Stimulated activated naive CD8-positive, alpha-beta T cell treated with anti-CD3 and anti-CD28 coated beads, Interleukin-15, amount 100 ng/mL, for 72 hours (primary cell): ENCODE measurements around the gene HFE.

ENCODE experiments used
- ATAC-seq: fragments of 150-1000 bp; cut with Tn5 transposase; 2 replicates; pipeline ENCODE4 v1.10.0; 2021; ENCODE audit warnings: mild to moderate bottlenecking, moderate library complexity
- DNase-seq, 2 donors: peaks; one replicate each; pipeline ENCODE4 v3.0.0; 2021 to 2022
- H3K27ac Mint-ChIP-seq, 2 donors: one replicate each; pipeline ENCODE4 v1.8.0; 2022; ENCODE audit warnings: mild to moderate bottlenecking in 2 of 2, mixed read lengths in 2 of 2, moderate library complexity in 2 of 2
- H3K27me3 Mint-ChIP-seq: one replicate; pipeline ENCODE4 v1.8.0; 2022; ENCODE audit warnings: mixed read lengths
- H3K4me1 Mint-ChIP-seq: one replicate; pipeline ENCODE4 v1.8.0; 2022; ENCODE audit warnings: mild to moderate bottlenecking, mixed read lengths
- H3K4me3 Mint-ChIP-seq, 2 donors: one replicate each; pipeline ENCODE4 v1.8.0; 2022; ENCODE audit warnings: mild to moderate bottlenecking in 2 of 2, mixed read lengths in 2 of 2, moderate library complexity in 1 of 2
- H3K9me3 Mint-ChIP-seq, 2 donors: one replicate each; pipeline ENCODE4 v1.8.0; 2022; ENCODE audit warnings: mixed read lengths in 2 of 2

HFE gene

GRCh38 chr6:26089272-26089671 lies 2.0 kb downstream of the HFE start:
- ATAC-seq: no peak
- Mint-ChIP-seq H3K27ac (no peak overlapping the region), H3K4me3 (no peak overlapping the region), H3K9me3 (no peaks in the 10 kb centered on the region), H3K4me1 (peaks cover 55% of the 10 kb centered on the region), H3K27me3 (peaks cover 5% of the 10 kb centered on the region)
- DNase-seq: no peak

DNA sequence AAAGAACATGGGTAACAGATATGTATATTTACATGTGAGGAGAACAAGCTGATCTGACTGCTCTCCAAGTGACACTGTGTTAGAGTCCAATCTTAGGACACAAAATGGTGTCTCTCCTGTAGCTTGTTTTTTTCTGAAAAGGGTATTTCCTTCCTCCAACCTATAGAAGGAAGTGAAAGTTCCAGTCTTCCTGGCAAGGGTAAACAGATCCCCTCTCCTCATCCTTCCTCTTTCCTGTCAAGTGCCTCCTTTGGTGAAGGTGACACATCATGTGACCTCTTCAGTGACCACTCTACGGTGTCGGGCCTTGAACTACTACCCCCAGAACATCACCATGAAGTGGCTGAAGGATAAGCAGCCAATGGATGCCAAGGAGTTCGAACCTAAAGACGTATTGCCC lies 5.2 kb downstream of the HFE start:
- ATAC-seq: no peak
- no peak for DNase-seq
- no peak overlapping the region for H3K27ac Mint-ChIP-seq

GRCh38 chr6:26094036-26094435 lies 6.8 kb downstream of the HFE start:
- DNase-seq (no peak), ATAC-seq (no peak)
- H3K27me3 Mint-ChIP-seq: peaks cover 14% of the 10 kb centered on the region
- no peaks in the 10 kb centered on the region for H3K9me3 Mint-ChIP-seq
- H3K27ac Mint-ChIP-seq: no peak overlapping the region
- no peak overlapping the region for H3K4me3 Mint-ChIP-seq
- H3K4me1 Mint-ChIP-seq: peaks cover 30% of the 10 kb centered on the region

More for the DNA sequence above, 5.2 kb downstream of the HFE start:
- Mint-ChIP-seq H3K4me3 (no peak overlapping the region), H3K27me3 (peaks cover 11% of the 10 kb centered on the region), H3K4me1 (peaks cover 42% of the 10 kb centered on the region), H3K9me3 (no peaks in the 10 kb centered on the region)

- DNase-seq (peak; percentile 43 to 61), ATAC-seq (peak; percentile 80)
- peaks cover 14% of the 10 kb centered on the region for H3K27me3 Mint-ChIP-seq
- H3K27ac Mint-ChIP-seq: no peak overlapping the region
- H3K9me3 Mint-ChIP-seq: no peaks in the 10 kb centered on the region
- no peak overlapping the region for H3K4me3 Mint-ChIP-seq
- peaks cover 11% of the 10 kb centered on the region for H3K4me1 Mint-ChIP-seq
These were observed 10.1 kb downstream of the HFE start for GRCh38 chr6:26097268-26097875.

GRCh38 chr6:26103141-26103769 lies 16.0 kb downstream of the HFE start:
- Mint-ChIP-seq H3K4me1 (peaks cover 19% of the 10 kb centered on the region), H3K27ac (peak overlapping the region; percentile 96 to 100), H3K9me3 (no peaks in the 10 kb centered on the region), H3K27me3 (no peaks in the 10 kb centered on the region), H3K4me3 (peak overlapping the region; percentile 69 to 75)
- DNase-seq: no peak
- ATAC-seq: peak; percentile 81

DNA sequence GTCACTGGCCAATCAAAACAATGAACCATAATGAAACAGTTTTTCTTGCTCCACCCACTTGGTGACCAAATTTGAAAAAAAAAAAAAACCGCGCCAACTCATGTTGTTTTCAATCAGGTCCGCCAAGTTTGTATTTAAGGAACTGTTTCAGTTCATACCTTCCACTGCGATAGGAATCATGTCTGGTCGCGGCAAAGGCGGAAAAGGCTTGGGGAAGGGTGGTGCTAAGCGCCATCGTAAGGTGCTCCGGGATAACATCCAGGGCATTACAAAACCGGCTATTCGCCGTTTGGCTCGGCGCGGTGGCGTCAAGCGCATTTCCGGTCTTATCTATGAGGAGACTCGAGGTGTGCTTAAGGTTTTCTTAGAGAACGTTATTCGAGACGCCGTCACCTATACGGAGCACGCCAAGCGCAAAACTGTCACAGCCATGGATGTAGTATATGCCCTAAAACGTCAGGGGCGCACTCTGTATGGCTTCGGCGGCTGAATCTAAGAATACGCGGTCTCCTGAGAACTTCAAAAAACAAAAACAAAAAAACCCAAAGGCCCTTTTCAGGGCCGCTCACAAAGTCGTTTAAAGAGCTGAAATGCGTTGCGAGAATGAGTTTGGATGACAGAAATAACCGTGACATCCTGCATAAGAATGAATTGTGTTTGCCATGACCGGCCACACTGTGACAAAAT lies 16.7 kb downstream of the HFE start:
- peak overlapping the region; percentile 72 to 75 for H3K4me3 Mint-ChIP-seq
- H3K4me1 Mint-ChIP-seq: peaks cover 19% of the 10 kb centered on the region
- H3K27me3 Mint-ChIP-seq: no peaks in the 10 kb centered on the region
- peak overlapping the region; percentile 96 to 100 for H3K27ac Mint-ChIP-seq
- peak; percentile 93 for ATAC-seq
- H3K9me3 Mint-ChIP-seq: no peaks in the 10 kb centered on the region
- peak; percentile 94 to 95 for DNase-seq

GRCh38 chr6:26104457-26105108 lies 17.4 kb downstream of the HFE start:
- DNase-seq: peak in 1 of 2 donors; percentile 17
- Mint-ChIP-seq H3K27ac (peak overlapping the region; percentile 96 to 100), H3K27me3 (no peaks in the 10 kb centered on the region), H3K4me1 (peaks cover 21% of the 10 kb centered on the region), H3K4me3 (peak overlapping the region; percentile 72 to 75), H3K9me3 (no peaks in the 10 kb centered on the region)
- no peak for ATAC-seq

GRCh38 chr6:26105109-26105730 lies 18.0 kb downstream of the HFE start:
- Mint-ChIP-seq H3K4me1 (peaks cover 24% of the 10 kb centered on the region), H3K27ac (peak overlapping the region in 1 of 2 donors; percentile 67), H3K9me3 (no peaks in the 10 kb centered on the region), H3K27me3 (no peaks in the 10 kb centered on the region), H3K4me3 (no peak overlapping the region)
- DNase-seq: no peak
- ATAC-seq: no peak

- ATAC-seq (no peak), DNase-seq (no peak)
- H3K4me1 Mint-ChIP-seq: peaks cover 24% of the 10 kb centered on the region
- no peak overlapping the region for H3K4me3 Mint-ChIP-seq
- H3K27ac Mint-ChIP-seq: no peak overlapping the region
- no peaks in the 10 kb centered on the region for H3K27me3 Mint-ChIP-seq
- no peaks in the 10 kb centered on the region for H3K9me3 Mint-ChIP-seq
These were observed 18.6 kb downstream of the HFE start for GRCh38 chr6:26105842-26106241.

- no peak overlapping the region for H3K4me3 Mint-ChIP-seq
- peaks cover 7% of the 10 kb centered on the region for H3K27me3 Mint-ChIP-seq
- H3K4me1 Mint-ChIP-seq: peaks cover 20% of the 10 kb centered on the region
- ATAC-seq (no peak), DNase-seq (no peak)
- peak overlapping the region in 1 of 2 donors; percentile 12 for H3K27ac Mint-ChIP-seq
- no peaks in the 10 kb centered on the region for H3K9me3 Mint-ChIP-seq
These were observed 20.7 kb downstream of the HFE start for GRCh38 chr6:26107935-26108334.

DNA sequence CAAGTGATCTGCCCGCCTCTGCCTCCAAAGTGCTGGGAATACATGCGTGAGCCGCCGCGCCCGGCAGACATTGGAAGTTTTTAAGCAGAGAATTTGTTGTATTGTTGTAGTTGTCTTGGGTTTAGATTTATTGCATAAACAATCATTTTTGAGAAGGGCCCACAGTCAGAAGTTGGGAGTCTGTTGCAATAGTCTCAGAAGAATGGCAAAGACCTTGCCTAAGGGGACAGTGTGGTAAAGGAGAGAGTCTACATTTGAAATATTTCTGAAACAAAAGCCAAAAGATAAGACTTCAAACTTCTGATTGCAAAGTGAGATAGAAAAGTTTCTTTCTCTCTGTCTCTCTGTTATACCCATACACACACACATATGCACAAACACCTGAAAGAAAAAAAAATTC lies 22.5 kb downstream of the HFE start:
- H3K27me3 Mint-ChIP-seq: peaks cover 12% of the 10 kb centered on the region
- H3K9me3 Mint-ChIP-seq: no peaks in the 10 kb centered on the region
- H3K4me3 Mint-ChIP-seq: no peak overlapping the region

GRCh38 chr6:26113570-26113969 lies 26.3 kb downstream of the HFE start:
- ATAC-seq: no peak
- no peak overlapping the region for H3K27ac Mint-ChIP-seq

More for the DNA sequence above, 22.5 kb downstream of the HFE start:
- Mint-ChIP-seq H3K4me1 (peaks cover 5% of the 10 kb centered on the region), H3K27ac (no peak overlapping the region)
- ATAC-seq (no peak), DNase-seq (no peak)

GRCh38 chr6:26115226-26115625 lies 28.0 kb downstream of the HFE start:
- DNase-seq (no peak), ATAC-seq (no peak)
- H3K9me3 Mint-ChIP-seq: no peaks in the 10 kb centered on the region
- peaks cover 12% of the 10 kb centered on the region for H3K4me1 Mint-ChIP-seq
- no peak overlapping the region for H3K27ac Mint-ChIP-seq
- H3K27me3 Mint-ChIP-seq: peaks cover 12% of the 10 kb centered on the region
- H3K4me3 Mint-ChIP-seq: no peak overlapping the region

More at GRCh38 chr6:26113570-26113969, 26.3 kb downstream of the HFE start:
- peaks cover 12% of the 10 kb centered on the region for H3K27me3 Mint-ChIP-seq
- no peak overlapping the region for H3K4me3 Mint-ChIP-seq
- no peak for DNase-seq
- H3K9me3 Mint-ChIP-seq: no peaks in the 10 kb centered on the region
- peaks cover 16% of the 10 kb centered on the region for H3K4me1 Mint-ChIP-seq

DNA sequence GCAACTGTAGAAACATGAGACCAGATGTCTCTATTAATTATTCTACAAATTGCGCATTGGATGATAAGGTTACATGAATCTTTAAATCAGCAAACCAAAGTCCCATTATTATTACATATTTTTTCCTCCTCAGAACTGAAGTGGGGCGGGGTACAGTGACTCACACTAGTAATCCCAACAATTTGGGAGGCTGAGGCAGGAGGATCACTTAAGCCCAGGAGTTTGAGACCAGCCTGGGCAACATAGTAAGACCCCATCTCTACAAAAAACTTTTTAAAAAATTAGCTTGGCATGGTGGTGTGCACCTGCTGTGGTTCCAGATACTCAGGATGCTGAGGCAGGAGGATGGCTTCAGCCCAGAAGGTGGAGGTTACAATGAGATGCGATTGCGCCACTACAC lies 29.0 kb downstream of the HFE start:
- peaks cover 0 to 1% of the 10 kb centered on the region in 2 donors for H3K9me3 Mint-ChIP-seq
- peaks cover 12% of the 10 kb centered on the region for H3K27me3 Mint-ChIP-seq
- no peak overlapping the region for H3K4me3 Mint-ChIP-seq
- H3K4me1 Mint-ChIP-seq: peaks cover 18% of the 10 kb centered on the region
- no peak overlapping the region for H3K27ac Mint-ChIP-seq
- ATAC-seq (no peak), DNase-seq (no peak)

DNA sequence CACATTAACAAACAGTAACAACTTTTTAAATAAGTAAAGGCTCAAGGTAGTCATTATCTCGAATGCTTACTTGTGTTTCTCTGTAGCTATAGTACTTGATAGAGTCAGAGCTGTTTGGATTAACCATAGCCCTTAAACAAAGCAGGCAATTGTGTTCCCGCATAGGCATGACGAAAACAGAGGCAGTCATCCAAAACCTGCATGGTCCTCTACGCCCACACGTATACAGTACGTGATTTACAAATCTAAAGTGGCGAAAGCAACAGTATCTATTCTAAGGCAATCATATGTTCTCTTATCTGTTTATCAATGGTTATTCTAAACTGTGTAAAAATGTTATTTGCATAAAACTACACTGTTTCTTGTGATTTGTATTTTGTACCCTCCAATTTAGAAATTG lies 31.8 kb downstream of the HFE start:
- H3K27ac Mint-ChIP-seq: no peak overlapping the region
- DNase-seq (no peak), ATAC-seq (no peak)
- peaks cover 42% of the 10 kb centered on the region for H3K4me1 Mint-ChIP-seq
- peaks cover 0 to 5% of the 10 kb centered on the region in 2 donors for H3K9me3 Mint-ChIP-seq
- H3K27me3 Mint-ChIP-seq: no peaks in the 10 kb centered on the region
- H3K4me3 Mint-ChIP-seq: no peak overlapping the region
